VCaP (cell line): Measurements from ENCODE around the gene TIMM21.

Source experiments
- H3K27ac ChIP-seq: fragments of 450-650 bp; 2 replicates; pipeline ENCODE4 v1.5.1; 2017
- TF ChIP-seq, protein P1 (sequence below): fragments of 450-650 bp; conservative IDR thresholded peaks from 2 replicates; pipeline ENCODE4 v1.5.1; 2017; ENCODE audit warnings: mild to moderate bottlenecking, moderate library complexity

The TIMM21 gene

DNA sequence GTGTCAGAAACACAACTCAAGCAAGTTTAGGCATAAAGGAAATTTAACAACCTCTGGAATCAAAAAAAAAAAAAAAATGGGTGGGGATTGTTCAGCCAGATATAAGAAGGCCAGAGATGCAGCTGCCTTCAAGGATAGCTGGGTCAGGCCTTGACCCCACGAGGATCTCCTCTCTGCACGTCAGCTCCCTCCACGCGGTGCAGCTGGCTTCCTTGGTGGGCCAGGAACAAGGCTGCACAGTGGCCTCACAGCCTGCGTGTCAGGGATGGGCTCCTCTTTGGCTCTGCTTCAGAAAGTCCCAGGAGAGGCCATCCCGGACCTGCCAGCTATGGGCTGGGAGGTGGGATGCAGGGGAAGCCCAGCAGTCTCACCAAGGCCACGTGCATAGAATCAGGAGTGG lies 55.5 kb downstream of the TIMM21 start:
- H3K27ac ChIP-seq, result no peak overlapping the region
- TF ChIP-seq, protein P1, sequence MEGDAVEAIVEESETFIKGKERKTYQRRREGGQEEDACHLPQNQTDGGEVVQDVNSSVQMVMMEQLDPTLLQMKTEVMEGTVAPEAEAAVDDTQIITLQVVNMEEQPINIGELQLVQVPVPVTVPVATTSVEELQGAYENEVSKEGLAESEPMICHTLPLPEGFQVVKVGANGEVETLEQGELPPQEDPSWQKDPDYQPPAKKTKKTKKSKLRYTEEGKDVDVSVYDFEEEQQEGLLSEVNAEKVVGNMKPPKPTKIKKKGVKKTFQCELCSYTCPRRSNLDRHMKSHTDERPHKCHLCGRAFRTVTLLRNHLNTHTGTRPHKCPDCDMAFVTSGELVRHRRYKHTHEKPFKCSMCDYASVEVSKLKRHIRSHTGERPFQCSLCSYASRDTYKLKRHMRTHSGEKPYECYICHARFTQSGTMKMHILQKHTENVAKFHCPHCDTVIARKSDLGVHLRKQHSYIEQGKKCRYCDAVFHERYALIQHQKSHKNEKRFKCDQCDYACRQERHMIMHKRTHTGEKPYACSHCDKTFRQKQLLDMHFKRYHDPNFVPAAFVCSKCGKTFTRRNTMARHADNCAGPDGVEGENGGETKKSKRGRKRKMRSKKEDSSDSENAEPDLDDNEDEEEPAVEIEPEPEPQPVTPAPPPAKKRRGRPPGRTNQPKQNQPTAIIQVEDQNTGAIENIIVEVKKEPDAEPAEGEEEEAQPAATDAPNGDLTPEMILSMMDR, result no peak

DNA sequence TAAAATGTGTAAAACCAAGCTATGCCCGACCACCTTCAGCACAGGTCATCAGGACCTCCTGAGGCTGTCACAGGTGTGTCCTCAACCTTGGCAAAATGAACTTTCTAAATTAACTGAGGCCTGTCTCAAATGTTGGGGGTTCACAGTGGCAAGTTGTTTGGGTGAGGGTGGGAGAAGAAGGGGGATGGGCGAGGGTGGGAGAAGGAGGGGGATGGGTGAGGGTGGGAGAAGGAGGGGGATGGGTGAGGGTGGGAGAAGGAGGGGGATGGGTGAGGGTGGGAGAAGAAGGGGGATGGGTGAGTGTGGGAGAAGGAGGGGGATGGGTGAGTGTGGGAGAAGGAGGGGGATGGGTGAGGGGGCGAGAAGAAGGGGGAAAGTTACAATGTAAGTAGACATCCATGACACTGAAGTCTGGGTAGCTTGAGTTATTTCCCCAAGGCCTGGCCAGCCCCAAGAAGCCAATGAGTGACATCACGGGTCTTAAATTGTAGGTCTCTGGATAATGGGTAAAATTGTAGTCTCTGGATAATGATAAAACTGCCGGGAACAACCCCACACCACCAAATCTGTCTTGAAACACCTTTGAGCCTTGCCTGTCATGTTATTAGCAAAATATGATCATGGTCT lies 56.3 kb downstream of the TIMM21 start:
- H3K27ac ChIP-seq, result no peak overlapping the region
- TF ChIP-seq, protein P1, result no peak
